PC-9 (cell line): ENCODE results near the gene CR1. TPM values are rescaled to one million over a fixed set of nuclear protein-coding genes. Genes with fewer than 3 reads are reported as not detected.
"Not testable (repeated sequence)": the region's sequence is repeated elsewhere in the genome, so short reads cannot be mapped to it uniquely, and the experiment has no call there.

Experiments
- BruUV-seq: library from RNA; stranded (reverse); fragments of 400-500 nt; replicated peaks from 2 replicates; lab custom pipeline; 2021; lab: Mats Ljungman, UMichigan
- CTCF ChIA-PET: fragments of 300-600 bp; sonication (Branson Sonifier 250); formaldehyde crosslinking; loops from one replicate; lab custom pipeline; 2022; ENCODE audit warnings: antibody characterized with exemption; lab: Charles Lee
- POLR2A ChIA-PET: fragments of 300-600 bp; sonication (Branson Sonifier 250); formaldehyde crosslinking; loops from one replicate; lab custom pipeline; 2022; ENCODE audit warnings: antibody characterized with exemption; ENCODE audit not compliant: unreplicated experiment; lab: Charles Lee
- DNase-seq, 2 experiments: peaks; one replicate each; pipeline versions ENCODE4 v3.0.0 to v3.0.0-alpha.2; 2015 to 2022; ENCODE audit warnings: mixed read lengths in 1 of 2
- H2AFZ ChIP-seq: fragments of 200-600 bp; sonication (generic); 2 replicates; pipeline ENCODE4 v1.8.1; 2017; ENCODE audit warnings: antibody characterized with exemption
- H3F3A ChIP-seq: fragments of 200-600 bp; sonication (generic); 2 replicates; pipeline ENCODE4 v1.8.1; 2017; ENCODE audit warnings: antibody characterized with exemption, mild to moderate bottlenecking, low read depth; ENCODE audit not compliant: insufficient read depth
- H3K27ac ChIP-seq: fragments of 200-600 bp; sonication (generic); 2 replicates; pipeline ENCODE4 v1.6.1; 2016; ENCODE audit warnings: mixed run types
- H3K27me3 ChIP-seq: fragments of 200-600 bp; sonication (generic); 2 replicates; pipeline ENCODE4 v1.6.1; 2016; ENCODE audit warnings: low read depth, mixed run types; ENCODE audit not compliant: insufficient read depth
- H3K36me3 ChIP-seq: fragments of 200-600 bp; sonication (generic); 2 replicates; pipeline ENCODE4 v1.6.1; 2016; ENCODE audit warnings: low read depth, mixed run types
- H3K4me1 ChIP-seq: fragments of 200-600 bp; sonication (generic); replicated peaks from 2 replicates; pipeline ENCODE4 v1.6.1; 2016; ENCODE audit warnings: mixed run types; ENCODE audit not compliant: insufficient read depth
- H3K4me2 ChIP-seq: fragments of 200-600 bp; sonication (generic); 2 replicates; pipeline ENCODE4 v1.6.1; 2017; ENCODE audit warnings: mixed run types
- H3K4me3 ChIP-seq: fragments of 200-600 bp; sonication (generic); 2 replicates; pipeline ENCODE4 v1.6.1; 2016; ENCODE audit warnings: mixed run types
- H3K79me2 ChIP-seq: fragments of 200-600 bp; sonication (generic); 2 replicates; pipeline ENCODE4 v1.6.1; 2017; ENCODE audit warnings: low read depth, mixed run types
- H3K9me2 ChIP-seq: fragments of 200-600 bp; sonication (generic); 2 replicates; pipeline ENCODE4 v1.8.1; 2017; ENCODE audit warnings: mild to moderate bottlenecking; ENCODE audit not compliant: insufficient read depth
- H3K9me3 ChIP-seq: fragments of 200-600 bp; sonication (generic); 2 replicates; pipeline ENCODE4 v1.8.1; 2016; ENCODE audit warnings: low read depth; ENCODE audit not compliant: insufficient read depth
- H4K20me1 ChIP-seq: fragments of 200-600 bp; sonication (generic); 2 replicates; pipeline ENCODE4 v1.8.1; 2017; ENCODE audit not compliant: insufficient read depth
- CTCF ChIP-seq: fragments of 200-600 bp; sonication (generic); conservative IDR thresholded peaks from 2 replicates; pipeline ENCODE4 v1.6.1; 2017; ENCODE audit warnings: mixed run types, antibody characterized with exemption, mild to moderate bottlenecking, moderate library complexity
- EZH2 ChIP-seq: fragments of 200-600 bp; sonication (generic); IDR thresholded peaks from 2 replicates; pipeline ENCODE4 v1.8.0; 2017; ENCODE audit warnings: antibody characterized with exemption, low read depth
- intact Hi-C: fragments of 100-400 bp; cut with micrococcal nuclease; formaldehyde crosslinking; loops from one replicate; pipeline ENCODE4 v1.10.0; 2022; ENCODE audit not compliant: unreplicated experiment
- total RNA-seq: library from RNA; stranded (reverse); gene quantifications from 2 replicates; pipeline ENCODE4 v1.2.3, GENCODE V29; 2021

Gene CR1
- total RNA-seq, 1 experiment from 2014 or later = not detected

- ChIA-PET CTCF (interaction anchor here (0.6 to 1.0 kb wide), 4 partner anchors 52 to 177 kb away, joined by 3 to 9 read pairs (median 4); no protein-coding TSS in a partner anchor), POLR2A (no interaction called here)
- BruUV-seq = no TSS peak
- intact Hi-C loops = no loop called here
- no peaks in the 10 kb centered on the region for H3K27me3 ChIP-seq
- DNase-seq = peak; percentile 7 to 44
- H4K20me1 ChIP-seq = no peaks in the 10 kb centered on the region
- no peak overlapping the region for H3K27ac ChIP-seq
- no peaks in the 10 kb centered on the region for H3K9me2 ChIP-seq
- no peaks in the 10 kb centered on the region for H3K9me3 ChIP-seq
- no peaks in the 10 kb centered on the region for H3K79me2 ChIP-seq
- TF ChIP-seq CTCF = peak; percentile 85
- no peak for TF ChIP-seq EZH2
- H3F3A ChIP-seq = no peaks in the 10 kb centered on the region
- H3K4me3 ChIP-seq = no peak overlapping the region
- H3K36me3 ChIP-seq = no peaks in the 10 kb centered on the region
- no peaks in the 10 kb centered on the region for H3K4me1 ChIP-seq
- no peak overlapping the region for H2AFZ ChIP-seq
- H3K4me2 ChIP-seq = no peak overlapping the region
Observed at GRCh38 chr1:207619871-207620542, 124.0 kb downstream of the CR1 start.

GRCh38 chr1:207620543-207620893, 124.6 kb downstream of the CR1 start:
- Histone ChIP-seq H2AFZ (no peak overlapping the region), H3K36me3 (no peaks in the 10 kb centered on the region), H3K4me1 (no peaks in the 10 kb centered on the region), H3F3A (no peaks in the 10 kb centered on the region), H3K9me3 (no peaks in the 10 kb centered on the region), H3K27me3 (no peaks in the 10 kb centered on the region), H3K79me2 (no peaks in the 10 kb centered on the region), H3K4me3 (no peak overlapping the region), H3K4me2 (no peak overlapping the region), H3K27ac (no peak overlapping the region), H4K20me1 (no peaks in the 10 kb centered on the region), H3K9me2 (no peaks in the 10 kb centered on the region)
- no peak for DNase-seq
- TF ChIP-seq CTCF = peak; percentile 13; the same call in 1 of the 2 replicates
- no peak for TF ChIP-seq EZH2
- BruUV-seq = no TSS peak
- ChIA-PET CTCF (interaction anchor here (0.6 to 1.0 kb wide), 4 partner anchors 52 to 177 kb away, joined by 3 to 9 read pairs (median 4); no protein-coding TSS in a partner anchor), POLR2A (no interaction called here)
- intact Hi-C loops = no loop called here

- H4K20me1 ChIP-seq, H3K27me3 ChIP-seq, H3K4me3 ChIP-seq, CTCF ChIA-PET, H3K4me1 ChIP-seq, H3K79me2 ChIP-seq, H2AFZ ChIP-seq, POLR2A ChIA-PET, H3K9me2 ChIP-seq, DNase-seq, H3K4me2 ChIP-seq, H3K27ac ChIP-seq, H3K36me3 ChIP-seq, intact Hi-C loops, H3K9me3 ChIP-seq, H3F3A ChIP-seq, BruUV-seq: not testable (repeated sequence)
Observed at GRCh38 chr1:207625504-207626071, 129.6 kb downstream of the CR1 start.
